K562 (cell line): ENCODE data around the gene CTPS1. TPM values are rescaled to one million over a fixed set of nuclear protein-coding genes. Genes with fewer than 3 reads are reported as not detected.

Experiments
- ATAC-seq: fragments of 200-7000 bp; cut with Tn5 transposase; 3 replicates; pipeline ENCODE4 v1.9.1; 2020; ENCODE audit warnings: moderate library complexity
- BruUV-seq: library from RNA; stranded (reverse); fragments of 400-500 nt; replicated peaks from 2 replicates; lab custom pipeline; 2021; lab: Mats Ljungman, UMichigan
- CTCF ChIA-PET: fragments of 300-600 bp; formaldehyde crosslinking; extraction: SDS; loops from one replicate; lab custom pipeline; 2021; ENCODE audit warnings: low intra/inter-chr PET ratio; lab: Yijun Ruan, JAX
- POLR2A ChIA-PET: fragments of 300-600, 350-650 bp; sonication (Branson Sonifier 250); formaldehyde crosslinking; extraction: SDS; loops from one replicate; lab custom pipeline; 2021; ENCODE audit warnings: antibody characterized with exemption, inconsistent platforms; lab: Yijun Ruan, JAX
- DNase-seq, 4 experiments: peaks; one replicate each; pipeline versions ENCODE4 v3.0.0 to v3.0.0-alpha.2; 2011 to 2018; ENCODE audit warnings: low spot score in 3 of 4, mixed read lengths in 3 of 4; ENCODE audit errors: extremely low read depth in 1 of 4
- FAIRE-seq: peaks from 2 replicates; lab custom pipeline; 2011; peaks lifted over from hg19 to GRCh38; lab: Jason Lieb, UNC
- H2AFZ ChIP-seq: 2 replicates; pipeline ENCODE4 v1.6.0; 2011; ENCODE audit warnings: low read depth, low read length, control low read depth, inconsistent platforms
- H3K27ac ChIP-seq: fragments of 200-600 bp; 3 replicates; pipeline ENCODE4 v1.8.0; 2011; ENCODE audit warnings: low read depth, mild to moderate bottlenecking, control low read depth, inconsistent platforms, low read length, moderate library complexity, mixed read lengths; ENCODE audit errors: extremely low read depth
- H3K27me3 ChIP-seq, 2 experiments: fragments of 300-600 bp in 1 of 2; 2 replicates in 1 of 2; 3 replicates in 1 of 2; pipeline versions ENCODE4 v1.6.0 to v1.8.0; 2011; ENCODE audit warnings: inconsistent platforms in 2 of 2, low read length in 2 of 2, mild to moderate bottlenecking in 1 of 2, mixed read lengths in 1 of 2, moderate library complexity in 1 of 2; ENCODE audit not compliant: control insufficient read depth in 2 of 2, insufficient read depth in 2 of 2
- H3K36me3 ChIP-seq: fragments of 300-600 bp; 3 replicates; pipeline ENCODE4 v1.8.0; 2011; ENCODE audit warnings: mild to moderate bottlenecking, low read length, inconsistent platforms; ENCODE audit not compliant: control insufficient read depth, insufficient read depth
- H3K4me1 ChIP-seq, 2 experiments: fragments of 200-600 bp in 1 of 2; replicated peaks in 1 of 2; 2 replicates in 1 of 2; 3 replicates in 1 of 2; pipeline versions ENCODE4 v1.5.1 to v1.8.0; 2011; ENCODE audit warnings: inconsistent platforms in 2 of 2, low read length in 2 of 2, mild to moderate bottlenecking in 1 of 2, mixed read lengths in 1 of 2, moderate library complexity in 1 of 2; ENCODE audit not compliant: control insufficient read depth in 2 of 2, insufficient read depth in 2 of 2
- H3K4me2 ChIP-seq: 2 replicates; pipeline ENCODE4 v1.6.1; 2011; ENCODE audit warnings: low read length, control low read depth, inconsistent platforms, mixed read lengths; ENCODE audit not compliant: insufficient read depth
- H3K4me3 ChIP-seq: fragments of 200-600 bp; sonication (generic), shearing (Covaris generic); 2 replicates; pipeline ENCODE4 v1.5.1; 2016; ENCODE audit warnings: control low read depth, inconsistent platforms
- H3K79me2 ChIP-seq: fragments of 200-600 bp; 3 replicates; pipeline ENCODE4 v1.8.0; 2011; ENCODE audit warnings: low read length, inconsistent platforms; ENCODE audit not compliant: control insufficient read depth, insufficient read depth
- H3K9ac ChIP-seq, 2 experiments: 2 replicates each; pipeline versions ENCODE4 v1.6.0 to v1.6.1; 2011; ENCODE audit warnings: low read depth in 2 of 2, low read length in 2 of 2, control low read depth in 1 of 2, inconsistent platforms in 1 of 2, mild to moderate bottlenecking in 1 of 2, mixed read lengths in 1 of 2; ENCODE audit not compliant: insufficient read depth in 1 of 2
- H3K9me1 ChIP-seq: one replicate; pipeline ENCODE4 v1.6.0; 2011; ENCODE audit warnings: inconsistent platforms, mild to moderate bottlenecking, low read length, moderate library complexity; ENCODE audit not compliant: control insufficient read depth, insufficient read depth
- H3K9me3 ChIP-seq: replicated peaks from 2 replicates; pipeline ENCODE4 v1.5.1; 2011; ENCODE audit warnings: low read depth, low read length, inconsistent platforms; ENCODE audit not compliant: control insufficient read depth, insufficient read depth
- H4K20me1 ChIP-seq: replicated peaks from 2 replicates; pipeline ENCODE4 v1.6.1; 2011; ENCODE audit warnings: low read length, inconsistent platforms, mixed read lengths; ENCODE audit not compliant: control insufficient read depth, insufficient read depth
- POLR2A ChIP-seq: fragments of 450-650 bp; conservative IDR thresholded peaks from 2 replicates; pipeline ENCODE4 v1.6.1; 2016
- POLR2AphosphoS5 ChIP-seq: IDR thresholded peaks from 2 replicates; pipeline ENCODE4 v1.6.1; 2011; ENCODE audit warnings: mild to moderate bottlenecking, low read depth, low read length, moderate library complexity; ENCODE audit not compliant: control insufficient read depth, insufficient read depth
- SUPT5H ChIP-seq: fragments of 450-650 bp; IDR thresholded peaks from 2 replicates; pipeline ENCODE4 v1.6.1; 2016
- WGBS: fragments of 100-300 bp; shearing (Covaris generic); methylation state at CpG from one replicate; pipeline ENCODE4 v1.1.6; 2016; ENCODE audit warnings: low coverage, mixed read lengths; ENCODE audit not compliant: insufficient coverage; ENCODE audit errors: missing lambda C conversion rate; 5-methylcytosine and 5-hydroxymethylcytosine counted together
- in situ Hi-C: fragments of 300-500 bp; cut with MboI; formaldehyde crosslinking; loops from 4 replicates; pipeline ENCODE4 v1.15.0; 2018; ENCODE audit warnings: inconsistent platforms, mixed read lengths
- intact Hi-C: fragments of 100-400 bp; cut with micrococcal nuclease; formaldehyde crosslinking; loops from 2 replicates; pipeline ENCODE4 v1.14.2; 2022
- polyA plus RNA-seq, 8 experiments: library from polyadenylated mRNA; depleted of rRNA in 4 of 8; stranded (reverse) in 5 of 8; unstranded in 3 of 8; fragments of >200 nt; fragmentation: Nextera tagmentation in 2 of 8; fragmentation: Illumina TruSeq in 1 of 8; extraction: Ambion mirVana in 2 of 8; extraction: Trizol in 1 of 8; gene quantifications; 2 replicates each; pipeline versions ENCODE4 v1.2.1 to v1.2.3, GENCODE V29; 2011 to 2014; ENCODE audit warnings: inconsistent platforms in 1 of 8, missing spikeins in 1 of 8
- total RNA-seq, 7 experiments: library from RNA; depleted of rRNA in 6 of 7; stranded (reverse); fragments of >200 nt in 6 of 7; fragmentation: Illumina TruSeq in 2 of 7; extraction: Trizol in 2 of 7; gene quantifications; 2 replicates each; pipeline versions ENCODE4 v1.2.1 to v1.2.3, GENCODE V29; 2011 to 2021; ENCODE audit warnings: low replicate concordance in 1 of 7
- TF ChIP-seq, protein P1 (sequence below): conservative IDR thresholded peaks from 2 replicates; pipeline ENCODE4 v1.6.1; 2011; ENCODE audit warnings: low read depth, mild to moderate bottlenecking, low read length; ENCODE audit not compliant: control insufficient read depth
- TF ChIP-seq, protein P2 (sequence below): IDR thresholded peaks from 2 replicates; pipeline ENCODE4 v1.6.1; 2014; ENCODE audit warnings: antibody characterized with exemption
- TF ChIP-seq, protein P3 (sequence below): fragments of 200-800 bp; sonication (Bioruptor generic); IDR thresholded peaks from 2 replicates; pipeline ENCODE4 v1.6.1; 2017; ENCODE audit warnings: missing genetic modification characterization, missing compliant biosample characterization

The CTPS1 gene
- total and polyA plus RNA-seq, 9 of the 15 experiments (the other 6 are each of a cell fraction or from before 2014, with no cell fraction given): 44.4 to 164 (median 87.7) TPM

DNA sequence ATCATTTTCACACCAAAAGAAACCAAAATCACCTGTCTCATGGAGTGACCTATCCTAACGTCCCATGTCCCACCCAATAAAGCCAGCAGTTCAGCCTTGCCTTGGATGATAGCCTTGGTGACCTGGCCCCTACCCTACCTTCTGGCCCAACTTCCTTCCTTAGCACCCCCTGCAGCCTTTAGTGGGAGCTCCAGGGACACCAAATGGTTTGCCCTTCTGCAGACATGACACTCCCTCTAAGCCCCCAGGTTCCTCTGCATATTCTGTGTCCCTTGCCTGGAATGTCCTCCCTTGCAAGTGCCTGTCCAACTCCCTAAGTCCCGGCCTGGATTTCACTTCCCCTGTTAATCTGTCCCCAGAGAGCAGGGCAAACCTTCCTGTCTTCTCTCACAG is 39.9 kb downstream of the CTPS1 start:
- peak; percentile 9; the same call in 2 of the 3 replicates for ATAC-seq
- CTCF ChIA-PET: no interaction called here
- BruUV-seq: no TSS peak

More for the DNA sequence above, 39.9 kb downstream of the CTPS1 start:
- in situ Hi-C loops: no loop called here
- WGBS: 73% methylated on average over 2 of the region's 2 CpGs
- H3K36me3 ChIP-seq: peaks cover 52% of the 10 kb centered on the region; the same call in 1 of the 3 replicates
- H3K4me2 ChIP-seq: no peak overlapping the region
- no peak overlapping the region for H3K27ac ChIP-seq
- H4K20me1 ChIP-seq: peaks cover 5% of the 10 kb centered on the region; the same call in 1 of the 2 replicates
- intact Hi-C loops: no loop called here
- FAIRE-seq (no peak), DNase-seq (no peak)
- H3K79me2 ChIP-seq: no peaks in the 10 kb centered on the region
- TF ChIP-seq, protein P1, sequence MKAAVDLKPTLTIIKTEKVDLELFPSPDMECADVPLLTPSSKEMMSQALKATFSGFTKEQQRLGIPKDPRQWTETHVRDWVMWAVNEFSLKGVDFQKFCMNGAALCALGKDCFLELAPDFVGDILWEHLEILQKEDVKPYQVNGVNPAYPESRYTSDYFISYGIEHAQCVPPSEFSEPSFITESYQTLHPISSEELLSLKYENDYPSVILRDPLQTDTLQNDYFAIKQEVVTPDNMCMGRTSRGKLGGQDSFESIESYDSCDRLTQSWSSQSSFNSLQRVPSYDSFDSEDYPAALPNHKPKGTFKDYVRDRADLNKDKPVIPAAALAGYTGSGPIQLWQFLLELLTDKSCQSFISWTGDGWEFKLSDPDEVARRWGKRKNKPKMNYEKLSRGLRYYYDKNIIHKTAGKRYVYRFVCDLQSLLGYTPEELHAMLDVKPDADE: no peak
- TF ChIP-seq POLR2A (peak; percentile 35; the same call in 1 of the 2 replicates), SUPT5H (0 out of 2 replicates have a peak, but pooled peaks have one; percentile 24), POLR2AphosphoS5 (peak; percentile 41; the same call in 1 of the 2 replicates)
- TF ChIP-seq, protein P2, sequence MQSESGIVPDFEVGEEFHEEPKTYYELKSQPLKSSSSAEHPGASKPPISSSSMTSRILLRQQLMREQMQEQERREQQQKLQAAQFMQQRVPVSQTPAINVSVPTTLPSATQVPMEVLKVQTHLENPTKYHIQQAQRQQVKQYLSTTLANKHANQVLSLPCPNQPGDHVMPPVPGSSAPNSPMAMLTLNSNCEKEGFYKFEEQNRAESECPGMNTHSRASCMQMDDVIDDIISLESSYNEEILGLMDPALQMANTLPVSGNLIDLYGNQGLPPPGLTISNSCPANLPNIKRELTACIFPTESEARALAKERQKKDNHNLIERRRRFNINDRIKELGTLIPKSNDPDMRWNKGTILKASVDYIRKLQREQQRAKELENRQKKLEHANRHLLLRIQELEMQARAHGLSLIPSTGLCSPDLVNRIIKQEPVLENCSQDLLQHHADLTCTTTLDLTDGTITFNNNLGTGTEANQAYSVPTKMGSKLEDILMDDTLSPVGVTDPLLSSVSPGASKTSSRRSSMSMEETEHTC: no peak
- TF ChIP-seq, protein P3, sequence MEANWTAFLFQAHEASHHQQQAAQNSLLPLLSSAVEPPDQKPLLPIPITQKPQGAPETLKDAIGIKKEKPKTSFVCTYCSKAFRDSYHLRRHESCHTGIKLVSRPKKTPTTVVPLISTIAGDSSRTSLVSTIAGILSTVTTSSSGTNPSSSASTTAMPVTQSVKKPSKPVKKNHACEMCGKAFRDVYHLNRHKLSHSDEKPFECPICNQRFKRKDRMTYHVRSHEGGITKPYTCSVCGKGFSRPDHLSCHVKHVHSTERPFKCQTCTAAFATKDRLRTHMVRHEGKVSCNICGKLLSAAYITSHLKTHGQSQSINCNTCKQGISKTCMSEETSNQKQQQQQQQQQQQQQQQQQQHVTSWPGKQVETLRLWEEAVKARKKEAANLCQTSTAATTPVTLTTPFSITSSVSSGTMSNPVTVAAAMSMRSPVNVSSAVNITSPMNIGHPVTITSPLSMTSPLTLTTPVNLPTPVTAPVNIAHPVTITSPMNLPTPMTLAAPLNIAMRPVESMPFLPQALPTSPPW (CRISPR knock-in tag): no peak
- H2AFZ ChIP-seq: no peak overlapping the region
- H3K9me3 ChIP-seq: no peaks in the 10 kb centered on the region
- 0 out of 4 replicates have a peak overlapping the region, but pooled peaks of 1 of the 2 experiments have one; percentile 23 for H3K9ac ChIP-seq
- H3K27me3 ChIP-seq: no peaks in the 10 kb centered on the region
- POLR2A ChIA-PET: interaction anchor here (1.1 to 2.1 kb wide), 4 partner anchors 12 to 163 kb away, joined by 3 to 10 read pairs (median 4); no protein-coding TSS in a partner anchor
- no peak overlapping the region for H3K4me3 ChIP-seq
- peaks cover 10% of the 10 kb centered on the region for H3K9me1 ChIP-seq
- H3K4me1 ChIP-seq: peaks cover 0 to 25% of the 10 kb centered on the region in 2 experiments; a peak in 2 of 5 replicates
